ENCODE measurements around the gene GFER.
"Not testable (repeated sequence)": the region's sequence is repeated elsewhere in the genome, so short reads cannot be mapped to it uniquely, and the experiment has no call there.

GFER gene

DNA sequence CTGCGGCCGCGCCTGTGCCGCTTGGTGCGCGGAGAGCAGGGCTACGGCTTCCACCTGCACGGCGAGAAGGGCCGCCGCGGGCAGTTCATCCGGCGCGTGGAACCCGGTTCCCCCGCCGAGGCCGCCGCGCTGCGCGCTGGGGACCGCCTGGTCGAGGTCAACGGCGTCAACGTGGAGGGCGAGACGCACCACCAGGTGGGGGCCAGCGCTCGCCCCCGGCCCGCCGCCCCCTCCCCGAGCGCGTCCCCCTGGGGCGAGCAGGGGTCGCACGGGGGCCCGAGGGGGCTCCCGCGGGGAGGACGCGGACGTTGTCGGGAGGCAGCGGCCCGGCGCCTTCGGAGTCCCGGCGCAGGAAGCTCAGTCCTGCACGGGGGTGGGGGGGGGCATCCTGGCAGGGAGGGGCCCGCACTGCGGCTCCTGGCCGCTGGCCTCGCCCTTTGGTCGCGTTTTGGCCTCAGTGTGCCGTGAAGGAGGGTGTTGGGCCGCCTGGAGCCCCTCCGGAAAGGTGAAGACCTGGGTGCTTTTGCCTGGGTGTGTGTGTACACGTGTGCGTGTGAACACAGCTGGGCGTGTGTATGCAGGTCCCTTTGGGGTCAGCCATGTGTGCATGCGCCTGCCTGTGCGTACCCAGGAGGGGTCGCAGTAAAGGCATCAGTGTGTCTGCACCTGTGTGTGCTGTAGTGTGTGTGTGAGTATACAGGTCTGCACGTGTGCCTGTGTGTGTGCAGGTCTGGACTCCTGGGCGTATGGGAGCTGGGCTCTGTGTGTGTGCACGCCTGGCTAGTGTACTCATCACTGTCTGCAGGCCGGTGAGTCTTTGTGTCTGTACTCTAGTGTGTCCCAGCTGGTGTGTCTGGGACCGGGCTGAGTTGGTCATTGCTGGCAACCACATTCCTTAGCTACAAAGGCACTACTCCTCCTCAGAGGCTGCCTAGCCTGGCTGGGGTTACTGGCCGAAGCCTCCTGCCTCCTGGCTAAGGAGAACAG is 43.3 kb downstream of the GFER start:
- no peak for DNase-seq

- DNase-seq, result no peak
Observed at GRCh38 chr16:2028146-2028545, 44.2 kb downstream of the GFER start.

- DNase-seq, result no peak
Observed at GRCh38 chr16:2028620-2029220, 44.7 kb downstream of the GFER start.

DNA sequence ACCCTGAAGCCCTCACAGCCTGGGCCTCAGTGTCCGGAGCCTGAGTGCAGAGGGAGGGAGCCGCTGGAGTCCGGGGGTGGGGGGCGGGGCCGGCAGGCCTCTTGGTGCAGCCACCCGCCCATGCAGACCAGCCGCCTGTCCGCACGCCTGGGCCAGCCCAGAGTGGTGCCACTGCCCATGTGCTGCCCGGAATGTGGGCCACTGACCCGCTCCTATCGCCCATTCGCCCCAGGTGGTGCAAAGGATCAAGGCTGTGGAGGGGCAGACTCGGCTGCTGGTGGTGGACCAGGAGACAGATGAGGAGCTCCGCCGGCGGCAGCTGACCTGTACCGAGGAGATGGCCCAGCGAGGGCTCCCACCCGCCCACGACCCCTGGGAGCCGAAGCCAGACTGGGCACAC is 45.4 kb downstream of the GFER start:
- DNase-seq, result no peak

DNA sequence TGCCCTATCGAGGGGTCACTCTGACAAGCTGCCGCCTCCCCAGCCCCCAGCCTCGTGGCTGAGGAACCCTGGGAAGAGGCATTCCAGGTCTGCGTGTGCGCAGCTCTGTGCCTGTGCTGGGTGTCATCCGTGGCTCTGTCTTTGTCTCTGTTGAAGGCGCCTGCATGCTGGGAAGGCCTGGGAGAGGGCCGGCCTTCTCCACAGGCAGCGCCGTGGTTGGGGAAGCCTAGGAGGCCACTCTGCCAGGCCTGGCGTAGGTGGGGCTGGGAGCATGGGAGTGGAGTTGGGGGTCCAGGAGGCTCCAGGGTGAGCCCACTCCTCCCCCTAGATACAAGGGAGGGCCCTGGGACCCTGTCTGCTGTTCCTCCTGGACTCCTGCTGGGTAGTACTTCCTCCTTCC is 46.0 kb downstream of the GFER start:
- DNase-seq, result no peak

DNA sequence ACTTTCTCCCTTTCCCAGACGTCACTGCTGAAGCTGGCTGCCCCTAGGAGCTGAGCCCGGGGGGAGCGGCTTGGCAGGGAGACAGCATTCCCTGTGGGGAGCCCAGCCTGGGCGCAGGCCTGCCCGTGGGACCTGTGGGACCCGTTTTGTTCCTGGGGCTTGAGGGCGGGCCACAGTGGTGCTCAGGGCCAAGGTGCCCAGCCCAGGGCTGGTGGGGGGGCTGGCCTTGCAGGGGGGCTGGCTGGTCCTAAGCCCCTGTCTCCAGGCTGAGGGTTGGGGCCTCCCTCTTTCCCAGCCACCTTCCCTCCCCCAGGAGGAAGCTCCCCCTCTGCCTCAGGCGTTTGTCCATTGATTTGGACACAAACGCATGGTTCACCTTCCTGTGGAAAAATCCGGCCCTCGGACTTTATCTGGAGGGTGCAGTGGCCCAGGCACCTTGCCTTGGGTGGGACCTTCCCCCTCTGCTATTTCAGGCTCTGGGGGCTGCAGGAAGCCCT is 47.1 kb downstream of the GFER start:
- no peak for DNase-seq

- DNase-seq, result no peak
Observed at GRCh38 chr16:2032285-2033056, 48.5 kb downstream of the GFER start.

DNA sequence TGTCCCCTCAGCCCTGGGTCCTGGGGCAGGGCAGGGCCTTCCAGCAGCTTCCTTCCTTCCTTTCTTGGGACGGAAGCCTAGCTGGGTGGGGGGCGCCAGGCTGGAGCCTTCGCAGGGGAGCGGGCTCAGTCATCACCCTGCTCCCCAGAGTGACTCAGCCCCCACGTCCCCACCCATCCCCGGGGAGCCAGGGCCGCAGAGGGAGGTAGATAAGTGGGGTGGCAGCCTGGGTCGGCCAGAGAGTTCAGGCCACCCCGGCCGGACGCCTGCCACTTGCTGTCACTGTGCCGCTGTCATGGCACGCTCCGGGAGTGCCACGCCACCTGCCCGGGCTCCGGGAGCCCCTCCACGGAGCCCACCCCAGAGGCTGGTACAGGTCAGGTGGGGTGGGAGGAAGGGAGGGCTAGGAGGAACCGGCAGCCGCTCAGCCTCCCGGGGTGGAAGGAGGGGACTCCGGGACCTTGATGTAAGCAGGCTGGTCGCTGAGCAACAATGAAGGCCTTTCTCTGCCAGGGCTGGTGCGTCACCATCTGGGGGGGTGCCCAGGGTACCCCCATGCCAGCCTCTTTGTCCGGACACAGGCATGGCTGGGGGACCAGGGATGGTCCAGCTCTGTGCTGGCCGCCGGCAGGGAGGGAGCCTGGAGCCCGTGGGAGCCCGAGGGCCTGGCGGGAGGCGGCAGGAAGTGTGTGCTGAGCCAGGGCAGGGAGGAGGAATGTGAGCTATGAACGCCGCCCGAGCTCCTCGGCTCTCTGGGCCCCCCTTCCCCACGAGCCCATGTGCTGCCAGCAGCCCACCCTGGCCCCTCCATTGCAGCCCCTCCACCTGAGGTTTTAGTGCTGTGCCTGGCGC is 49.3 kb downstream of the GFER start:
- no peak for DNase-seq

GRCh38 chr16:2033909-2034695 is 50.1 kb downstream of the GFER start:
- DNase-seq, result not testable (repeated sequence)

- no peak for DNase-seq
Observed at GRCh38 chr16:2034696-2035430, 50.9 kb downstream of the GFER start.

GRCh38 chr16:2035431-2036199 is 51.6 kb downstream of the GFER start:
- no peak for DNase-seq

- no peak for DNase-seq
Observed at GRCh38 chr16:2036200-2036966, 52.4 kb downstream of the GFER start.

GRCh38 chr16:2037115-2037514 is 53.1 kb downstream of the GFER start:
- no peak for DNase-seq

Measured in central memory CD4-positive, alpha-beta T cell (primary cell).